PC-9 (cell line): Measurements from ENCODE around the gene SHCBP1. TPM values are rescaled to one million over a fixed set of nuclear protein-coding genes. Genes with fewer than 3 reads are reported as not detected.

Experiments used
- BruUV-seq: library from RNA; stranded (reverse); fragments of 400-500 nt; replicated peaks from 2 replicates; lab custom pipeline; 2021; lab: Mats Ljungman, UMichigan
- CTCF ChIA-PET: fragments of 300-600 bp; sonication (Branson Sonifier 250); formaldehyde crosslinking; loops from one replicate; lab custom pipeline; 2022; ENCODE audit warnings: antibody characterized with exemption; lab: Charles Lee
- POLR2A ChIA-PET: fragments of 300-600 bp; sonication (Branson Sonifier 250); formaldehyde crosslinking; loops from one replicate; lab custom pipeline; 2022; ENCODE audit warnings: antibody characterized with exemption; ENCODE audit not compliant: unreplicated experiment; lab: Charles Lee
- DNase-seq, 2 experiments: peaks; one replicate each; pipeline versions ENCODE4 v3.0.0 to v3.0.0-alpha.2; 2015 to 2022; ENCODE audit warnings: mixed read lengths in 1 of 2
- H2AFZ ChIP-seq: fragments of 200-600 bp; sonication (generic); 2 replicates; pipeline ENCODE4 v1.8.1; 2017; ENCODE audit warnings: antibody characterized with exemption
- H3F3A ChIP-seq: fragments of 200-600 bp; sonication (generic); 2 replicates; pipeline ENCODE4 v1.8.1; 2017; ENCODE audit warnings: antibody characterized with exemption, mild to moderate bottlenecking, low read depth; ENCODE audit not compliant: insufficient read depth
- H3K27ac ChIP-seq: fragments of 200-600 bp; sonication (generic); 2 replicates; pipeline ENCODE4 v1.6.1; 2016; ENCODE audit warnings: mixed run types
- H3K27me3 ChIP-seq: fragments of 200-600 bp; sonication (generic); 2 replicates; pipeline ENCODE4 v1.6.1; 2016; ENCODE audit warnings: low read depth, mixed run types; ENCODE audit not compliant: insufficient read depth
- H3K36me3 ChIP-seq: fragments of 200-600 bp; sonication (generic); 2 replicates; pipeline ENCODE4 v1.6.1; 2016; ENCODE audit warnings: low read depth, mixed run types
- H3K4me1 ChIP-seq: fragments of 200-600 bp; sonication (generic); replicated peaks from 2 replicates; pipeline ENCODE4 v1.6.1; 2016; ENCODE audit warnings: mixed run types; ENCODE audit not compliant: insufficient read depth
- H3K4me2 ChIP-seq: fragments of 200-600 bp; sonication (generic); 2 replicates; pipeline ENCODE4 v1.6.1; 2017; ENCODE audit warnings: mixed run types
- H3K4me3 ChIP-seq: fragments of 200-600 bp; sonication (generic); 2 replicates; pipeline ENCODE4 v1.6.1; 2016; ENCODE audit warnings: mixed run types
- H3K79me2 ChIP-seq: fragments of 200-600 bp; sonication (generic); 2 replicates; pipeline ENCODE4 v1.6.1; 2017; ENCODE audit warnings: low read depth, mixed run types
- H3K9me2 ChIP-seq: fragments of 200-600 bp; sonication (generic); 2 replicates; pipeline ENCODE4 v1.8.1; 2017; ENCODE audit warnings: mild to moderate bottlenecking; ENCODE audit not compliant: insufficient read depth
- H3K9me3 ChIP-seq: fragments of 200-600 bp; sonication (generic); 2 replicates; pipeline ENCODE4 v1.8.1; 2016; ENCODE audit warnings: low read depth; ENCODE audit not compliant: insufficient read depth
- H4K20me1 ChIP-seq: fragments of 200-600 bp; sonication (generic); 2 replicates; pipeline ENCODE4 v1.8.1; 2017; ENCODE audit not compliant: insufficient read depth
- CTCF ChIP-seq: fragments of 200-600 bp; sonication (generic); conservative IDR thresholded peaks from 2 replicates; pipeline ENCODE4 v1.6.1; 2017; ENCODE audit warnings: mixed run types, antibody characterized with exemption, mild to moderate bottlenecking, moderate library complexity
- EZH2 ChIP-seq: fragments of 200-600 bp; sonication (generic); IDR thresholded peaks from 2 replicates; pipeline ENCODE4 v1.8.0; 2017; ENCODE audit warnings: antibody characterized with exemption, low read depth
- intact Hi-C: fragments of 100-400 bp; cut with micrococcal nuclease; formaldehyde crosslinking; loops from one replicate; pipeline ENCODE4 v1.10.0; 2022; ENCODE audit not compliant: unreplicated experiment
- total RNA-seq: library from RNA; stranded (reverse); gene quantifications from 2 replicates; pipeline ENCODE4 v1.2.3, GENCODE V29; 2021

SHCBP1 gene
- total RNA-seq, 1 experiment from 2014 or later, result 19.3 TPM

DNA sequence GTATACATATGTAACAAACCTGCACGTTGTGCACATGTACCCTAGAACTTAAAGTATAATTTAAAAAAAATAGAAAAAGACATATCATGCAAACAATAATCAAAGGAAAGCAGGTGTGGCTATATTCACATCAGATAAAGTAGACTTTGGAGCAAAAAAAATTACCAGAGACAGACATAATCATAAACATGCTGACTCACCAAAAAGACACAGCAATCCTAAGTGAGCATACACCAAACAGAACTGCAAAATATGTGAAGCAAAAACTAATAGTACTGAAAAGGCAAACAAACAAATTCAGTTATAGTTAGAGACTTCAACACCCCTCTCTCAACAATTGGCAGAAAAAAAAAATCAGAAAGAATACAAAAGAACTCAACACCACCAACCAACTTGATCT, 29.9 kb downstream of the SHCBP1 start:
- H3K4me3 ChIP-seq, result no peak overlapping the region
- intact Hi-C loops, result no loop called here
- no peak overlapping the region for H3K4me2 ChIP-seq
- no peaks in the 10 kb centered on the region for H3F3A ChIP-seq
- BruUV-seq, result no TSS peak
- no peaks in the 10 kb centered on the region for H3K4me1 ChIP-seq
- ChIA-PET POLR2A (no interaction called here), CTCF (no interaction called here)
- no peaks in the 10 kb centered on the region for H3K27me3 ChIP-seq
- peaks cover 9% of the 10 kb centered on the region for H3K36me3 ChIP-seq
- DNase-seq, result no peak
- H3K79me2 ChIP-seq, result no peaks in the 10 kb centered on the region
- TF ChIP-seq EZH2 (no peak), CTCF (no peak)
- H3K27ac ChIP-seq, result no peak overlapping the region
- peaks cover 7% of the 10 kb centered on the region; the same call in 1 of the 2 replicates for H3K9me3 ChIP-seq
- H3K9me2 ChIP-seq, result no peaks in the 10 kb centered on the region
- no peaks in the 10 kb centered on the region for H4K20me1 ChIP-seq
- H2AFZ ChIP-seq, result no peak overlapping the region

DNA sequence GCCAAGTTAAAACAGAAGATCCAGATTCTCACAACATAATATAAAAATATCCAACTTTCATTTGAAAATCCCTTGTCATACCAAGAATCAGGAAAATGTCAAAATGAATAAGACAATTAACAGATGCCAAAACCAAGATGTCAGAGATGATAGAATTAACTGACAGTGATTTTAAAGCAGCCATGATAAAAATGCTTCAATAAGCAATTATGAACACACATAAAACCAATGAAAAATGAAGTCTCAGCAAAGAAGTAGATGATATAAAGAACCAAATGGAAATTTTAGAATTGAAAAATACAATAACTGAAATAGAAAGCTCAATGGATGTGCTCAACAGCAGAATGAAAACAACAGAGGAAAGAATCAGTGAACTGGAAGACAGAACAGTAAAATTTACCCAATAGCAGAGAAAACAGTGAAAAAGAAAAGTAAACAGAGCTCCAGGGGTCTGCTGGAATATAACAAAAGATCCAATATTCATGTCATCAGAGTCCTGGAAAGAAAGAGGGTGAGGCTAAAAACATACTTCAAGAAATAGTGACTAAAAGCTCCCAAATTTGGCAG, 35.1 kb downstream of the SHCBP1 start:
- no peaks in the 10 kb centered on the region for H3F3A ChIP-seq
- H3K4me1 ChIP-seq, result no peaks in the 10 kb centered on the region
- H3K27ac ChIP-seq, result no peak overlapping the region
- intact Hi-C loops, result no loop called here
- H2AFZ ChIP-seq, result no peak overlapping the region
- H3K4me2 ChIP-seq, result no peak overlapping the region
- peaks cover 7% of the 10 kb centered on the region; the same call in 1 of the 2 replicates for H3K9me3 ChIP-seq
- BruUV-seq, result no TSS peak
- H4K20me1 ChIP-seq, result no peaks in the 10 kb centered on the region
- no peaks in the 10 kb centered on the region for H3K79me2 ChIP-seq
- POLR2A ChIA-PET, result no interaction called here
- H3K4me3 ChIP-seq, result no peak overlapping the region
- no peak for DNase-seq
- peaks cover 16% of the 10 kb centered on the region for H3K36me3 ChIP-seq
- no peaks in the 10 kb centered on the region for H3K27me3 ChIP-seq
- CTCF ChIA-PET, result no interaction called here
- no peaks in the 10 kb centered on the region for H3K9me2 ChIP-seq
- TF ChIP-seq EZH2 (no peak), CTCF (no peak)

GRCh38 chr16:46583036-46583435, 38.1 kb downstream of the SHCBP1 start:
- no peaks in the 10 kb centered on the region for H3K27me3 ChIP-seq
- no peak overlapping the region for H3K27ac ChIP-seq
- no peaks in the 10 kb centered on the region for H4K20me1 ChIP-seq
- no peaks in the 10 kb centered on the region for H3K9me2 ChIP-seq
- H3K4me3 ChIP-seq, result no peak overlapping the region
- CTCF ChIA-PET, result no interaction called here
- TF ChIP-seq CTCF (no peak), EZH2 (no peak)
- H3K36me3 ChIP-seq, result peaks cover 16% of the 10 kb centered on the region
- H3K9me3 ChIP-seq, result peaks cover 7% of the 10 kb centered on the region; the same call in 1 of the 2 replicates
- no peaks in the 10 kb centered on the region for H3K4me1 ChIP-seq
- no peak overlapping the region for H2AFZ ChIP-seq
- BruUV-seq, result no TSS peak
- no peaks in the 10 kb centered on the region for H3K79me2 ChIP-seq
- POLR2A ChIA-PET, result interaction anchor here (0.5 kb wide), 1 partner anchor 69 kb away, joined by 3 read pairs; no protein-coding TSS in a partner anchor
- no peak overlapping the region for H3K4me2 ChIP-seq
- no peaks in the 10 kb centered on the region for H3F3A ChIP-seq
- no peak for DNase-seq
- intact Hi-C loops, result no loop called here
